MCF 10A (cell line): ENCODE data around the gene KRT72. TPM values are rescaled to one million over a fixed set of nuclear protein-coding genes. Genes with fewer than 3 reads are reported as not detected.

Source experiments
- BruUV-seq: library from RNA; stranded (reverse); fragments of 400-500 nt; replicated peaks from 2 replicates; lab custom pipeline; 2021; lab: Mats Ljungman, UMichigan
- CTCF ChIA-PET: fragments of 300-600 bp; sonication (Branson Sonifier 250); formaldehyde crosslinking; extraction: SDS; loops from one replicate; lab custom pipeline; 2021; ENCODE audit warnings: antibody characterized with exemption, inconsistent platforms; lab: Yijun Ruan, JAX
- POLR2A ChIA-PET: fragments of 300-600, 350-650 bp; sonication (Branson Sonifier 250); formaldehyde crosslinking; extraction: SDS; loops from one replicate; lab custom pipeline; 2020; ENCODE audit warnings: antibody characterized with exemption, inconsistent platforms; lab: Yijun Ruan, JAX
- DNase-seq: peaks from one replicate; pipeline ENCODE4 v3.0.0-alpha.2; 2018; ENCODE audit not compliant: unreplicated experiment
- H3K27ac Mint-ChIP-seq: one replicate; pipeline ENCODE4 v1.8.0; 2022; ENCODE audit warnings: mild to moderate bottlenecking, low read depth, mixed read lengths; ENCODE audit not compliant: unreplicated experiment
- H3K27me3 Mint-ChIP-seq: one replicate; pipeline ENCODE4 v1.8.0; 2022; ENCODE audit warnings: mixed read lengths; ENCODE audit not compliant: insufficient read depth, unreplicated experiment
- H3K36me3 Mint-ChIP-seq: one replicate; pipeline ENCODE4 v1.8.0; 2022; ENCODE audit warnings: mild to moderate bottlenecking, moderate library complexity, mixed read lengths; ENCODE audit not compliant: insufficient read depth, unreplicated experiment
- H3K4me1 Mint-ChIP-seq: one replicate; pipeline ENCODE4 v1.8.0; 2022; ENCODE audit warnings: mixed read lengths; ENCODE audit not compliant: insufficient read depth, unreplicated experiment
- H3K4me3 Mint-ChIP-seq: one replicate; pipeline ENCODE4 v1.8.0; 2022; ENCODE audit warnings: mild to moderate bottlenecking, moderate library complexity, mixed read lengths; ENCODE audit not compliant: unreplicated experiment
- H3K9me3 Mint-ChIP-seq: one replicate; pipeline ENCODE4 v1.8.0; 2022; ENCODE audit warnings: mixed read lengths; ENCODE audit not compliant: unreplicated experiment
- intact Hi-C: fragments of 100-400 bp; cut with micrococcal nuclease; formaldehyde crosslinking; loops from 2 replicates; pipeline ENCODE4 v1.14.1; 2022
- total RNA-seq: library from RNA; stranded (reverse); gene quantifications from 2 replicates; pipeline ENCODE4 v1.2.3, GENCODE V29; 2022
- TF ChIP-seq, protein P1 (sequence below): fragments of 200-600 bp; IDR thresholded peaks from one replicate; pipeline ENCODE4 v1.8.0; 2022; ENCODE audit warnings: antibody characterized with exemption, mild to moderate bottlenecking; ENCODE audit not compliant: unreplicated experiment

Gene KRT72
- total RNA-seq, 1 experiment from 2014 or later: not detected

DNA sequence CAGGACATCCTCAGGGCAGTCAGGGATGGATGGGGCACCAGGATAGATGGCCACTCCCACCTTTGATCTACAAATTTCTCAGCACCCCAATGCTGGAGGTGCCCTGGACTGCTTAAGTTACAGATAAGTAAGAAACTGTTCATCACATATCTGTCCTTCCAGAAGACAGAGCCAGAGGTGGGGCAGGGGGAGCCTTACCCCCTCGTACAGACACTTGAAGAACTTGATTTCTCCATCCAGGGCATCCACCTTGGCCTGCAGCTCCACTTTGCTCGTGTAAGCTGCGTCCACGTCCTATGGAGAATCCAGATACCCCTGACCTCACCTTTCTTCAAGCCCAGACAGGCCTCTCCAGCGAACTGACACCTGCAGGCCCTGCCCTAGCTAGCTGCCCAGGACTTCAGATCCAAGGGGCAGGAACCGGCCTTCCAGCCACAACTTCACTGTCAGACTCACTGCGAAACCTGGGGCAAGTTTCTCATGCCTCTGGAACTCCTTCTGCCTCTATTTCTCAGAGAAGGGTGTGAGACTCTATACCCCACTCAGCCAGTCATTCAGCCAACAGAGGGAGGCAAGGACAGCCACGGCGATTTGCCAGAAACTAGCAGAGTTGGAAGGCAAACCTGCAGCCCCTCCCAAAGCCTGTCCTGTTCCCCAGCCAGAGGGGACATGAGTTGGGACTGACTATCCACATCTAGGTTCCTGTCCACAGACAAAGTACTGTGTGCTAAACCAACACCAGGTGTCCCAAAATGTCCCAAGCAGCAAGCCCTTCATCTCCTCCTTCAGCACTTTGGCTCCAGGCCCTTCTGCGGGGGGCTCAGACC lies 13.3 kb upstream of the KRT72 start:
- Mint-ChIP-seq H3K4me1 (no peaks in the 10 kb centered on the region), H3K27me3 (peaks cover 60% of the 10 kb centered on the region), H3K4me3 (no peak overlapping the region), H3K9me3 (no peaks in the 10 kb centered on the region), H3K36me3 (no peaks in the 10 kb centered on the region), H3K27ac (no peak overlapping the region)
- TF ChIP-seq, protein P1, sequence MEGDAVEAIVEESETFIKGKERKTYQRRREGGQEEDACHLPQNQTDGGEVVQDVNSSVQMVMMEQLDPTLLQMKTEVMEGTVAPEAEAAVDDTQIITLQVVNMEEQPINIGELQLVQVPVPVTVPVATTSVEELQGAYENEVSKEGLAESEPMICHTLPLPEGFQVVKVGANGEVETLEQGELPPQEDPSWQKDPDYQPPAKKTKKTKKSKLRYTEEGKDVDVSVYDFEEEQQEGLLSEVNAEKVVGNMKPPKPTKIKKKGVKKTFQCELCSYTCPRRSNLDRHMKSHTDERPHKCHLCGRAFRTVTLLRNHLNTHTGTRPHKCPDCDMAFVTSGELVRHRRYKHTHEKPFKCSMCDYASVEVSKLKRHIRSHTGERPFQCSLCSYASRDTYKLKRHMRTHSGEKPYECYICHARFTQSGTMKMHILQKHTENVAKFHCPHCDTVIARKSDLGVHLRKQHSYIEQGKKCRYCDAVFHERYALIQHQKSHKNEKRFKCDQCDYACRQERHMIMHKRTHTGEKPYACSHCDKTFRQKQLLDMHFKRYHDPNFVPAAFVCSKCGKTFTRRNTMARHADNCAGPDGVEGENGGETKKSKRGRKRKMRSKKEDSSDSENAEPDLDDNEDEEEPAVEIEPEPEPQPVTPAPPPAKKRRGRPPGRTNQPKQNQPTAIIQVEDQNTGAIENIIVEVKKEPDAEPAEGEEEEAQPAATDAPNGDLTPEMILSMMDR: no peak
- no peak for DNase-seq
- CTCF ChIA-PET: no interaction called here
- POLR2A ChIA-PET: no interaction called here
- no TSS peak for BruUV-seq
- intact Hi-C loops: no loop called here

DNA sequence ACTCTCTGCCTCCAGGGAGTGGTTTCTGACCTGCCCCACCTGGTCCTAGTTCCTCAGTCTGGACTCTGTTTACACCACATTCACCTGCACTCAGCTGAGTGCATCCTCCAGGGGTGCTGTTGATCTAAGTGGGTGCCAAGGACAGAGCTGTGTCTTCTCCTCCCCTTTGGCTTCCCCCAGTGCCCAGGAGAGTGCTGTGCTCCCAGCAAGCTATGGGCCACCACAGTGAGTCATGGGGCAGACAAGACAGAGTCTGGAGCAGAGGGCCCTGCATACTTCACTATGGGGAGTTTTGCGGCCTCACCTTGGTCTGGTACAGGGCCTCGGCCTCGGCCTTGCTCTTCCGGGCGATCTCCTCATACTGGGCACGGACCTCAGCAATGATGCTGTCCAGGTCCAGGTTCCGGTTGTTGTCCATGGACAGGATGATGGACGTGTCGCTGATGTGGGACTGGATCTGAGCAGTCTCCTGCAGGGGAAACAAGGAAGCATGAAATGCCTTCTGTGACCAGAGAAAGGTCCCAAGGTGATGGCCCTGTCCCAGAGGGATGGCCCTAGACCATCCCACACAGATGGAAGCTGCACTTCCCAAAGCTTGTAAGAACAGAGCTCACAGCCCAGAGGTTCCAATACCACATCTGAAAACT lies 12.2 kb upstream of the KRT72 start:
- TF ChIP-seq, protein P1: no peak

DNA sequence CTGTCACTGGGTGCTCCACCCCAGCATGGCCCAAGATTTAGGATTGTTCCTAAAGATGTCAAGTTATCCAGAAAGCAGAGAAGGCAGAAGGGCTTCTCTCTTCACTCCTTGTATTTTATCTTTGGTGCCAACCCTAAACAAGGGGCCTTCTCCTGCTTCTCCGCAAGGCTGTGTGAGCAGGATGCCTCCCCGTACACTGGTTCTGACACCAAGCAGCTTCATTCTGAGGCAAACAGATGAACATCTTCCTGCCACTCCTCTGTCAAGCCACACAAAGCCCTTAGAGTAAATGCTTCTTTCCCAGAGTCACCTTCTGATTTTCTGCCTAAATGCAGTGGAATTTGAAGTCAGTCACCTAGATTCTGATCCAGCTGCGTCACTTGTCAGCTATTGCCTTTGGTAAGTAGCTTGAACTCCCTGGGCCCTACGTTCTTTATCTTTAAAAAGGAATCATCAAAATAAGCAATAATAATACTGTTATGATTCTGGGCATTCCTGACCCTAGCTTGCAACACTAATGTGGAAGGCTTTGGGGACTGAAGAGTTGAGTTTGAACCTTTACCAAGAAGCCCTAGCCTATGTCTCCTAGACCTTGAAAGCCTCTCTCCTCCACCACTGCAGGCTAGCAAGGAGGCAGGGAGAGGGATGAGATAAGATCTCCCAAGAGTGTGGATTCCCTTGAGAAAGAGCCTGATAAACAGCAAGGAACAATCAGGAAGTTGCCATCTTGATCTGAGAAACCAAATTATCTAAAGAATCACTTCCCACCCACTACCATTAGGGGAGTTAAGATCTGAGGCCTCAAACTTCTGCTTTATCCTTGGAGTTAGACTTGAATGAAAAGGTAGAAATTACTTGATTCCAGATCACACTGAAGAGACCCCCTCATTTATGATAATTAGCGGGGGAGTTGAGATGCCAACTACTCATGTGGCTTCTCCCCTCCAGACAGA lies 11.4 kb upstream of the KRT72 start:
- ChIA-PET CTCF (interaction anchor here (0.6 to 1.0 kb wide), 2 partner anchors 253 to 338 kb away, joined by 3 read pairs; partner anchors contain the start of gene KRT86), POLR2A (interaction anchor here (0.7 kb wide), 1 partner anchor 18 kb away, joined by 3 read pairs; no protein-coding TSS in a partner anchor)
- peaks cover 69% of the 10 kb centered on the region for H3K27me3 Mint-ChIP-seq

More for the DNA sequence above, 12.2 kb upstream of the KRT72 start:
- intact Hi-C loops: no loop called here
- H3K4me3 Mint-ChIP-seq: no peak overlapping the region
- ChIA-PET CTCF (interaction anchor here (1.0 kb wide), 1 partner anchor 252 kb away, joined by 3 read pairs; no protein-coding TSS in a partner anchor), POLR2A (no interaction called here)
- H3K4me1 Mint-ChIP-seq: no peaks in the 10 kb centered on the region
- BruUV-seq: no TSS peak
- no peaks in the 10 kb centered on the region for H3K9me3 Mint-ChIP-seq
- no peak overlapping the region for H3K27ac Mint-ChIP-seq
- peaks cover 61% of the 10 kb centered on the region for H3K27me3 Mint-ChIP-seq
- DNase-seq: no peak
- H3K36me3 Mint-ChIP-seq: no peaks in the 10 kb centered on the region

More for the DNA sequence above, 11.4 kb upstream of the KRT72 start:
- TF ChIP-seq, protein P1: no peak
- no TSS peak for BruUV-seq
- no peaks in the 10 kb centered on the region for H3K4me1 Mint-ChIP-seq
- no peak for DNase-seq
- H3K4me3 Mint-ChIP-seq: no peak overlapping the region
- intact Hi-C loops: no loop called here
- H3K36me3 Mint-ChIP-seq: no peaks in the 10 kb centered on the region
- H3K9me3 Mint-ChIP-seq: no peaks in the 10 kb centered on the region
- H3K27ac Mint-ChIP-seq: no peak overlapping the region
